ENCODE results near the gene PTX3. TPM values are rescaled to one million over a fixed set of nuclear protein-coding genes. Genes with fewer than 3 reads are reported as not detected.

The PTX3 gene
- total and polyA plus RNA-seq, 11 donors = 0.17 to 29.8 (median 1.1) TPM

DNA sequence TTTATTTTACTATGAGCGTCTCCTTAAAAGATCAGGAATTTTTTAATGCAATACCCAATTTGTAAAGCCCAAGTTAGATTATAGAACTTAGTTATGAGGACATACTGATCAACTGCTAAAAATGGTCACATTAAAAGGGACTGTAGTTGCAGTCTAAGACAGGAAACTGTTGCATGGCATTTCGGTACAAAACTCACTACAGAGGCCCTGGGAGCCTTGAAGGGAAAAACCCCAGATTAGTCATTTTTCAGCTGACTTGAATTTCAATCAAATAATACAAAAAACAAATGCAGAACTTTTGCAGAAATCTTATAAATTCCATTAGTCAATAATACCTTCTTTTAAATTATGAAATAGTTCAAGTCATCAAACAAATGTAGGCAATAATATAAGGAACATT is 6.9 kb upstream of the PTX3 start:
- TF ChIP-seq POLR2A (IDR thresholded peaks at IDR 0.05) (no peak), CTCF (IDR thresholded peaks at IDR 0.05) (no peak)
- DNase-seq (no peak), ATAC-seq (no peak)
- Histone ChIP-seq H3K36me3 (no peaks in the 10 kb centered on the region), H3K27me3 (no peaks in the 10 kb centered on the region), H3K27ac (no peak overlapping the region), H3K4me1 (peaks cover 0 to 13% (median 0%) of the 10 kb centered on the region in 12 donors), H3K9me3 (peaks cover 0 to 1% (median 0%) of the 10 kb centered on the region in 12 donors), H3K4me3 (no peak overlapping the region)
- intact Hi-C loops (cut with DNase I) = no loop called here
- 60 to 75% (median 65%) methylated on average over 2 of the region's 2 CpGs for WGBS, 4 donors

DNA sequence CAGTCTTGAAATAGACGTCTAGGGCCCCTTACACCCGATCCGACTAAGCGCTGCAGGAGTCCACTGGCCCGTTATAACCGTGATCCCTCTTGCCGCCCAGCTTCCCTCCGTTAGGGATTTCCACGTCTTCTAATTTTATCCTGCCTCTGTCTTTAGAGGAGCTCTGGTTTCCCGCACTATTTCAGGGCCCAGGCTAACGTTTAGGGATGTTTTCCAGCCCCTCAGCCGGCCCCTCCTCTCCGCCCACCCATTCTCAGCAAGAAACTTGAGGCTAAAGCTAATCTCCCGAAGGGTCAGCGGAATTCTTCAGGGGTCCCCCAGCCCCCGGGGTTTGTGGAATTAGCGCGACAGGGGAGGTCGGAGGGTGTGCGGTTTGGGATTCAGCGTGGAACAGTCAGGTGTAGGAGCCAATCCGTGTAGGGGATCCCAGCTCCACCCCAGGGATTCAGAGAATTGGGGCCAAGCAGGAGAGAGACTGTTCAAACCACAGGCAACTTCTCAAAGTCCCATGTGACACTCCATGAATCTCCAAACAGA is 1.6 kb downstream of the PTX3 start:
- Histone ChIP-seq H3K4me1 (peaks cover 0 to 16% (median 6%) of the 10 kb centered on the region in 12 donors), H3K27me3 (peaks cover 0 to 14% (median 5%) of the 10 kb centered on the region in 9 donors), H3K4me3 (peak overlapping the region in 11 of 12 donors; percentile 38 to 67 (median 51)), H3K27ac (peak overlapping the region in 2 of 12 donors; percentile 9 to 78), H3K36me3 (no peaks in the 10 kb centered on the region), H3K9me3 (peaks cover 0 to 8% (median 0%) of the 10 kb centered on the region in 12 donors)
- DNase-seq (no peak), ATAC-seq (peak in 1 of 4 donors; percentile 25)
- 2 to 6% (median 3%) methylated on average over 15 to 22 of the region's 22 CpGs for WGBS, 4 donors
- no peak for TF ChIP-seq CTCF (IDR thresholded peaks at IDR 0.05)
- no peak for TF ChIP-seq POLR2A (IDR thresholded peaks at IDR 0.05)
- intact Hi-C loops (cut with DNase I) = no loop called here

DNA sequence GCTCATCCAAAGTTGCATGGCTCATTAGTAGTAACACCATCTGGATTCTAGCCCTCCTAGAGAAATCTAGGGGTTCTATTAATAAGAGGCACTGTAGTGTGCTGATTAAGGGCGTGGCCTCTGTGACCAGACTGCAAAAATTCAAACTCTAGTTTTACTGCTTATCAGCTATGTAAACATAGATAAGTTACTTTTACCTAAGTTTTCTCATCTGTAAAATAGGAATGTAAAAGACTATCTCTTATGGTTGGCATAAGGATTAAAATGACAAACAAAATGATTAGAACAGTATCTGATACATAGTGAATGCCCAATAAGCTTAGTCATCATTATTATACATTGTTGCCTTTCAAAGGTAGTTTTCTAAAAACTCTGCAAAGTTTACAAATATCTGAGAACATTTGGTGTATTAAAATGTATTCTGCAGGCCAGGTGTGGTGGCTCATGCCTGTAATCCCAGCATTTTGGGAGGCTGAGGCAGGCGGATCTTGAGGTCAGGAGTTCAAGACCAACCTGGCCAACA is 4.5 kb downstream of the PTX3 start:
- no peak for ATAC-seq
- intact Hi-C loops (cut with DNase I) = no loop called here
- H3K4me1 ChIP-seq = peaks cover 0 to 19% (median 6%) of the 10 kb centered on the region in 12 donors
- WGBS, 4 donors = 80 to 93% (median 86%) methylated on average over 2 of the region's 2 CpGs
- no peak overlapping the region for H3K4me3 ChIP-seq
- H3K27ac ChIP-seq = no peak overlapping the region
- TF ChIP-seq CTCF (IDR thresholded peaks at IDR 0.05) (no peak), POLR2A (IDR thresholded peaks at IDR 0.05) (no peak)
- peaks cover 0 to 14% (median 5%) of the 10 kb centered on the region in 9 donors for H3K27me3 ChIP-seq
- no peaks in the 10 kb centered on the region for H3K9me3 ChIP-seq
- no peaks in the 10 kb centered on the region for H3K36me3 ChIP-seq
- no peak for DNase-seq

- H3K27ac ChIP-seq = peak overlapping the region in 1 of 12 donors; percentile 11
- no peaks in the 10 kb centered on the region for H3K9me3 ChIP-seq
- 39 to 56% (median 46%) methylated on average over 2 of the region's 2 CpGs for WGBS, 4 donors
- DNase-seq (no peak), ATAC-seq (peak; percentile 66 to 88 (median 78))
- H3K27me3 ChIP-seq = peaks cover 0 to 14% (median 5%) of the 10 kb centered on the region in 9 donors
- peaks cover 0 to 16% (median 6%) of the 10 kb centered on the region in 12 donors for H3K4me1 ChIP-seq
- H3K4me3 ChIP-seq = no peak overlapping the region
- intact Hi-C loops (cut with DNase I) = no loop called here
- no peaks in the 10 kb centered on the region for H3K36me3 ChIP-seq
- no peak for TF ChIP-seq POLR2A (IDR thresholded peaks at IDR 0.05)
- TF ChIP-seq CTCF (IDR thresholded peaks at IDR 0.05) = no peak
Measured at GRCh38 chr3:157442729-157443128, 6.1 kb downstream of the PTX3 start.

Data from heart left ventricle (tissue), 16 donors.